HG03064 (cell line): ENCODE measurements around the gene HOXC12.

ENCODE experiments used
- ATAC-seq: cut with Tn5 transposase; IDR thresholded peaks from one replicate; pipeline ENCODE4 v1.9.1; 2021; ENCODE audit warnings: low read depth; ENCODE audit not compliant: unreplicated experiment

The HOXC12 gene

GRCh38 chr12:53993162-53994008 lies 38.7 kb downstream of the HOXC12 start:
- no peak for ATAC-seq

GRCh38 chr12:53994009-53994263 lies 39.2 kb downstream of the HOXC12 start:
- ATAC-seq = no peak

DNA sequence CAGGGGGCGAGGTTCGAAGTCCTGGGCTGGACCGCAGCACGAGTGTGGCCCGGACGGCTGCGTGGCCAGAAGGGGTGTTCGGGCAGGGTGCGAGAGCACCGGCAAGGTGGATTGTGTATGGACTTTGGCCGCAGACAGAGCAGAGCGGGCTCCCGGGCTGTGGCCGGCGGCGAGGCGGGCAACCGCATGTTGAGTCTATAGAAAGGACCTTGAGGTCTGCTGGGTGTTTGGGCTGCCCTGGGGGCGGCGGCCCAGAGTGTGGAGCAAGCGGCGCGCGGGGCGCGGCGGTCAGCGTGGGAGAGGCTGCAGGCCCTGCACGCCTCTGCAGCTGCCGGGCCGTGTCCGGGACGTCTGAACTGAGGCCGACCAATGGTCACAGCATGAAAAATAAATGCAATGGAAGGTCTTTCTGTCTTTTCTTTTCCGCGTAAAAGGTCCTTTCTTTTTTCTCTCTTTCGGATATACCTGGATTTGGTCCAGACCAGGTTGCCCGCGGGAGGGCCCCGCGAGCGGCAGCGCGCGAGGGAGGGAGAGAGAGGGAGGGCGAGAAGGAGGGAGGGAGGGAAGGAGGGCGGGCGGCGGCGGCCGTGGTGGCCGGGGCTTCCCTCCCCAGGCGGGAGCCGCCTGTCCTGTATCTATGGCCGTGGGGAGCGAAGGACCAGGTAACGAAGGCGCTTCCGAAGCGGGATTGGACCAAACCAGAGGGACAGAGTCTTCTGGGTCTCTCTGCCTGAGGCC lies 39.7 kb downstream of the HOXC12 start:
- no peak for ATAC-seq

DNA sequence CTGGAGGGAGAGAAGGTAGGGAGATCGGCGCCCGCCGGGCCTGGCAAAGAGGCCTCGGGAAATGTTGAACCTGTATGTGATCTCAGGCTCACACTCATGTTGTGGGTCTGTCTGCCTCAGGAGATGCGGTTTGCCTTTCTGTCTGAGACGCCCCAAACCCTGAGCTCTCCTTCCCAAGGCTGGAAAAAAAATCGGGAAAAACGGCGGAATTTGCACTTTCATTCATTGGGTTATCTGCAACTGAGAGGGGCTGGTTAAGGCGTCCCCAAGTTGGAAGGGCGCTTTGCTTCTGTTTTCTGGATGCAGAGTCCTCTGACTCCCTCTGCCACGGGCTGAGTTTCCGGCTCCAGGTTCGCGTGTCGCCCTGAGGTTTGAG lies 40.3 kb downstream of the HOXC12 start:
- ATAC-seq = no peak

GRCh38 chr12:53995378-53996239 lies 40.9 kb downstream of the HOXC12 start:
- ATAC-seq = no peak

DNA sequence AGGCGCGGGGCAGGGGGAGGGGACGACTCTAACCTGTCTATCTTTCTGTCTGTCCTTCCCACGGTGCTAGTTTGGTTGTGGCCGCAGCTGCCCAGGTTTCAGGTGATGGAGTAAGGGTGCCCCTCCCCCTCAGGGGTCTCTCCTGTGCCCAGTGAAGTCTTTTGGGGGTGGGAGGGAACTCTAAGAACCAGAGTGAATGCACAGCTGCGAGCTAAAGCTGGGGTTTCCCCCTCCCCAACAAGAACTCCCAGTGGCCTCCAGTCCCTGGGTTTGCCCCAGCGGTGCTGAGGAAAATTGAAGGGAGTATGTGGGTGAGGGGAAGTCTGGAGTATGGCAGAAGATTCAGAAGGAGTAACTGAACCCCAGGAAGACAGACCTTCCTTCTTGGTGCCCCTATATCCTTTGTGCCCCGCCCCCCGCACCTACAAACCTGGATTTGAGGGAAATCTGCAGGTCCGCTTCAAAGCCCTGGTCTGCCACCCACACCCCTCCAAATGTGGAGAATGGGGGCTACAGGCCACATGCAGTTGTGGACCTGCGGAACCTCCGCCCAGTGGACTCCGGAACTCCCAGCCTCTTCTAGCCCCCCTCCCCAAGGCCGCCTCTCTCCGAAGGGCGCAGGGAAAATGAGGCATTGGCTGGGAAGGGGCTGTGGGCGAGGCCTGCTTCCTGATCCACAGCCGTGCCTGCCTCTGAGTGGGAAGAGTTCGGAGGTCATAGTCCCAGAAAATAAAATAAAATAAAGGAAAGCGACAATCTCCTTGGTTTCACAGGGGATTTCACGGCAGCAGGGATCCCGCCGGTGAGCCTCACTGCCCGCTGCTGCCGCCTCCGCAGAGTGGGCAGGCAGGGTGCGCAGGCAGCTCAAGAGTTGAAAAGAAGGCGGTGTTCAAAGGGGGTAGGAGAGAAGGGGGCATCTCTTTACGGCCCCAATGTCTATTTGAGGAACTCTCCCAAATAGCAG lies 41.8 kb downstream of the HOXC12 start:
- ATAC-seq = no peak

DNA sequence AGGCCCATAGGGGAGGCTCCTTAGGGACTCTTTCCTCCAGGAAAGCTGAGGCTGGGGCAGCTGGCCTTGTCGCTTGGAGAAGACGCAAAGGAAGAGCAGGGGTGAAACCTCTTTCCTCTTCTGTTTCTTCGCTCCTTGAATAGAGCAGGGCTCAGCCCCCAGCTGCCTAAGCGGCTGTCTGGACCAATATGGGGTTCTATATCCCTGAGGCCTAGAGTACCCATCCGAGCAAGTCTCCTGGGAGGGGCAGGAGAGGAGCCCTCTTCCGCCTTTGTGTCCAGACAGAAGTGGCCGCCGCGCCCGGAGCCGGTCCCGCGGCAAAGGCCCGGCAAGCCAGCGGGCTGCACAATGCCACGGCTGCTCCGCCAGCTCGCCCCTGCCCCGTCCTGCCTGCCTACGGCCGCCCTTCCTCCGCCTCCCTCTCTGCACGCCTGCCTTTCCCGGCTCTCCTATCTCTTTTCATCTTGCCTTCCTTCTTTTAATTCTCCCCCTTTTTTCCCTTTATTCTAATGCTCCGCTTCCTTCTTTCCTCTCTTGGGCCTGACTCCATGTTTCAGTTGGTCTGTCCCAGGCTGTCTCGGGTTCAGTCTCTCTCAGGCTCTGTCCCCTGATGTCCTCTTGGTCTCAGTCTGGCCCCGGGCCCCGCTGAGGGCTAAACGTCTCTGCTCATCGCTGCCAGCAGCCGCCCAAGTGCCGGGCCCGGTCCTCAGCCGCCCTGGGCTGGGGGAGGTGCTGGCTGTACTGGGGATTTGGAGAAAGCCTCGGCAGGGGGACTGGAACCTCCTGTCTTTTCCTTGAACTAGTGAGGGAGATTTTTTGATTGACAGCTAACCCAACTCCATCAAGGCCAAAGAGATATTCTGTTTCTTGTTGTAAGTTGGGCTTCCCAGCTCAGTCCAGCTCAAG lies 42.8 kb downstream of the HOXC12 start:
- no peak for ATAC-seq

DNA sequence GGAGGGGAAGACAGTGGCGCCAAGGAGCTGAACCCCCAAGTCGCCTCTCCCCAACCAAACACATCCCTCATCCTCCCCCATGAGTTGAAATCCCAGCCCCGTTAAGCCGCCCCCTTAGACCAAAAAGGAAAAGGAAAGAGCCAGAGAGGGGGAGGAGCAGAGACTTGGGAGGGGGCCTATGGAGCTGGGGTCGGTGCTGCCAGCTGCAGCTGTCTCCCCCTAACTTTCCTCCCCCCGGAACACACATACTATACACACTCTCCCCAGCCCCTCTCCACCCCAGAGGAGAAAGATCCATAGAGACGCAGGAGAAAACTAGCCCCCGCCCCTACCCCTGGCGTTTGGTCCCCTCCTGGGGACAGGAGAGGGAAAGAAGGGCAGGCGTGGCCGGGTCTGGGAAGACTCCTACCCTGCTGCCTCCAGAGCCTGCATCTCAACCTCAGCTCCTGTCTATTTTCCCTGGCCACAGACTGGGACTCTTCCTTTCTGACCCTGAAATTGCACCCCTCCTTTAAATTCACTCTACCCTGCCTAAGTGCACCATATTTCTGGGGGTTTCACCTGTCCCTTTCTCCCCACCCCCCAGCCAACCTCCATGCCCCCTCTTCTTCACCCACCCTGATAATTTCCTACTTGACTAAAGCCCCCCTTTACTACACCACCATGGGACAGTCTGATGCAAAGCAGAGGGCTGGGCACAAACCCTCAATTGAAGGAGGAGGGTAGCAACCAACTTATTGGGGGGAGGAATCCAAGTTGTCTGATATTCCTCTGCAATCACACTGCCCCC lies 43.6 kb downstream of the HOXC12 start:
- ATAC-seq = no peak

DNA sequence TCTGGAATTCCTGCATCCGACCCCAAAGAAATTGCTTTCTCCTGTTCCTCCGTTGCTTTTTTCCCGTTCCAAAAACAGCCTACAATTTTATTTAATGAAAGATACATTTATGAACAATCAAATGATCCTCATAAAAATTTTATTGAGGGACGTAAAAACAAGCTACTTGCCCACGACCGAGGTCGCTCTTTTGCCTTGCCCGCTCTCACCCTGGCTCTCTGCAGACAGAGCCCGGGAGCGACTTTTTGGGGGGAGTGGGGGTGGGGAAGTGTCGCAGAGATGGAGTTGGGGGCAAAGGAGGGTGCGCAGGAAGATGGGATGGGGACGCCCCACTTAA lies 44.2 kb downstream of the HOXC12 start:
- ATAC-seq = no peak

DNA sequence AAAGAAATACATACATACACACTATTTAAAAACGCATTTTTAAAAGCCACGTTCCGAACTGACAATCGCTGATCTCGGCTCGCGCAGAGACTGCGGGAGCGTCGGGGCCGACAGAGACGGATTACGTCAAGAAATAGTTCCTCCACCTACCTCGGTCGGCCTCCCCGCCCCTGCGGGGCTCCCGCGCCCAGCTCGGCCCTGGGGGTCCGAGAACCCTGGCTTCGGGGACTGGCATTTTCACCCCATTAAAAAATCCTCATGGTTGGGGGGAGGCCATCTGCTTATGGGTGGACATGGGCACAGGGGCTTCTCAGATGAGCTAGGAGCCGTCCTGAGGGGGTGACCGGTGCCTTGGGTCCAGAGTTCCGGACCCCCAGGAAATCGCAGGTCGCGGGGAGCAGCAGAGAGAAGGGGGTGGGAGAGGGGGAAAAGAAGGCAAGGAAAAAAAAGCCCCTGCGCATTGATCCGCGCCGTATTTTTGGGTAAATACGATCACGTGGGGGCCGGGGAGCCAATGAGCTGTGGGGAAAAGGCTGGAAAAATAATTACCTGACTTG lies 44.9 kb downstream of the HOXC12 start:
- ATAC-seq = no peak

GRCh38 chr12:54000116-54001114 lies 45.7 kb downstream of the HOXC12 start, which contains the start of gene HOXC9:
HOXC9 (plus strand) TSS chr12:54000161; CDS start chr12:54000189, 28 bp downstream.
- no peak for ATAC-seq

DNA sequence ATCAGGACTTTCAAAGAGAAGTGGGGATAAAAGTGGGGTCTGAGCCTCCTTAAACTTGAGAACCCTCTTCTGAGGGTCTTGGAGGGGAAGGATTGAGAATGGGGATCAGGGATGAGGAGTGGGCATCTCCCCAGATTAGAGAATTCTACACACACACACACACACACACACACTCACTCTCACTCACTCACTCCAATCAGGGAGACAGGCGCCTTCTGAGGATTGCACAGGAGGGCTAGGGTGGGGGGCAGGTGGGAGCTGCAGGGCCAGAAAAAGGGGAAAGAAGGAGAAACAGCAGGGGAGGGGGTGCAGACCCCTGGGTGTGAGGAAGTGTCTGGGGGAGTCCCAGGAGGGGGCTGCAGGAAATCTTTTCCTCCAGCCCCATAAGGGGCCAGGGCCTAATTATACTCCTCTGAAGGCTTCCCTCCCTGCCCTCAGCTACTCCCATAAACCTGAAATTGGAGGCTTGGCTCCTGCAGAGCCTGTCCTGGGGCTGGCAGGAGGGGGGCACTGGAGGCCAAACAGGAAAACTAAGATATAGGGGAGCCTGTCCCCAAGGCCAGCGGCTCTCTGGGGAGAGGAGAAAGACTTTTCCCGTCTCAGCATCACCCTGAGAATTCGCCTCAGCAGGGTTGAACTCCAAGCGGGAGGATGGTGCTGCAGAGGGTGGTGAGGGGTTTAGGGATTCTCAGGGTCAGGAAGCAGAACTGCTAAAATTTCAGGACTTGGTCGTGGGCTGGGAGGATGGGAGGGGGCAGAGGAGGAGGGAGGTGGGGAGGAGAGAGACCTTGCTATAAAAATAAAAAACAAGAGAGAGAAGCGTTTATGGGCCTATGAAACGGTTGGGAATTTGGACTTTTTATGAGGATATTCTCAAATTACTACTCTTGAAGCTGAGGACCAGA lies 46.8 kb downstream of the HOXC12 start:
- ATAC-seq = no peak

GRCh38 chr12:54002278-54002914 lies 47.7 kb downstream of the HOXC12 start:
- ATAC-seq = no peak

GRCh38 chr12:54002915-54003389 lies 48.2 kb downstream of the HOXC12 start:
- ATAC-seq = no peak

- no peak for ATAC-seq
These were observed 48.9 kb downstream of the HOXC12 start for GRCh38 chr12:54003625-54004024.
